Mucosa of rectum (tissue), 2 donors: ENCODE results near the gene CDH15.

Experiments used
- H3K27ac ChIP-seq, 2 donors: one replicate each; pipeline ENCODE4 v1.7.0; 2013; ENCODE audit warnings: inconsistent platforms in 2 of 2, low read depth in 2 of 2, low read length in 2 of 2
- H3K27me3 ChIP-seq, 2 donors: one replicate each; pipeline ENCODE4 v1.7.0; 2013; ENCODE audit warnings: low read length in 2 of 2; ENCODE audit not compliant: control insufficient read depth in 2 of 2, insufficient read depth in 2 of 2
- H3K36me3 ChIP-seq, 2 donors: one replicate each; pipeline ENCODE4 v1.7.0; 2013; ENCODE audit warnings: low read length in 2 of 2; ENCODE audit not compliant: control insufficient read depth in 2 of 2, insufficient read depth in 2 of 2
- H3K4me1 ChIP-seq, 2 donors: one replicate each; pipeline ENCODE4 v1.7.0; 2013; ENCODE audit warnings: low read length in 2 of 2, mild to moderate bottlenecking in 1 of 2; ENCODE audit not compliant: control insufficient read depth in 2 of 2, insufficient read depth in 2 of 2
- H3K4me3 ChIP-seq, 2 donors: one replicate each; pipeline ENCODE4 v1.7.0; 2013; ENCODE audit warnings: low read length in 2 of 2
- H3K9ac ChIP-seq, 2 donors: one replicate each; pipeline ENCODE4 v1.7.0; 2013; ENCODE audit warnings: low read length in 2 of 2, low read depth in 1 of 2, mild to moderate bottlenecking in 1 of 2
- H3K9me3 ChIP-seq, 2 donors: one replicate each; pipeline ENCODE4 v1.7.0; 2013; ENCODE audit warnings: low read length in 2 of 2; ENCODE audit not compliant: control insufficient read depth in 2 of 2
- donor health status: healthy.
- donor health status: Normal muscosa, but diverticular disease.

CDH15 gene, protein sequence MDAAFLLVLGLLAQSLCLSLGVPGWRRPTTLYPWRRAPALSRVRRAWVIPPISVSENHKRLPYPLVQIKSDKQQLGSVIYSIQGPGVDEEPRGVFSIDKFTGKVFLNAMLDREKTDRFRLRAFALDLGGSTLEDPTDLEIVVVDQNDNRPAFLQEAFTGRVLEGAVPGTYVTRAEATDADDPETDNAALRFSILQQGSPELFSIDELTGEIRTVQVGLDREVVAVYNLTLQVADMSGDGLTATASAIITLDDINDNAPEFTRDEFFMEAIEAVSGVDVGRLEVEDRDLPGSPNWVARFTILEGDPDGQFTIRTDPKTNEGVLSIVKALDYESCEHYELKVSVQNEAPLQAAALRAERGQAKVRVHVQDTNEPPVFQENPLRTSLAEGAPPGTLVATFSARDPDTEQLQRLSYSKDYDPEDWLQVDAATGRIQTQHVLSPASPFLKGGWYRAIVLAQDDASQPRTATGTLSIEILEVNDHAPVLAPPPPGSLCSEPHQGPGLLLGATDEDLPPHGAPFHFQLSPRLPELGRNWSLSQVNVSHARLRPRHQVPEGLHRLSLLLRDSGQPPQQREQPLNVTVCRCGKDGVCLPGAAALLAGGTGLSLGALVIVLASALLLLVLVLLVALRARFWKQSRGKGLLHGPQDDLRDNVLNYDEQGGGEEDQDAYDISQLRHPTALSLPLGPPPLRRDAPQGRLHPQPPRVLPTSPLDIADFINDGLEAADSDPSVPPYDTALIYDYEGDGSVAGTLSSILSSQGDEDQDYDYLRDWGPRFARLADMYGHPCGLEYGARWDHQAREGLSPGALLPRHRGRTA

DNA sequence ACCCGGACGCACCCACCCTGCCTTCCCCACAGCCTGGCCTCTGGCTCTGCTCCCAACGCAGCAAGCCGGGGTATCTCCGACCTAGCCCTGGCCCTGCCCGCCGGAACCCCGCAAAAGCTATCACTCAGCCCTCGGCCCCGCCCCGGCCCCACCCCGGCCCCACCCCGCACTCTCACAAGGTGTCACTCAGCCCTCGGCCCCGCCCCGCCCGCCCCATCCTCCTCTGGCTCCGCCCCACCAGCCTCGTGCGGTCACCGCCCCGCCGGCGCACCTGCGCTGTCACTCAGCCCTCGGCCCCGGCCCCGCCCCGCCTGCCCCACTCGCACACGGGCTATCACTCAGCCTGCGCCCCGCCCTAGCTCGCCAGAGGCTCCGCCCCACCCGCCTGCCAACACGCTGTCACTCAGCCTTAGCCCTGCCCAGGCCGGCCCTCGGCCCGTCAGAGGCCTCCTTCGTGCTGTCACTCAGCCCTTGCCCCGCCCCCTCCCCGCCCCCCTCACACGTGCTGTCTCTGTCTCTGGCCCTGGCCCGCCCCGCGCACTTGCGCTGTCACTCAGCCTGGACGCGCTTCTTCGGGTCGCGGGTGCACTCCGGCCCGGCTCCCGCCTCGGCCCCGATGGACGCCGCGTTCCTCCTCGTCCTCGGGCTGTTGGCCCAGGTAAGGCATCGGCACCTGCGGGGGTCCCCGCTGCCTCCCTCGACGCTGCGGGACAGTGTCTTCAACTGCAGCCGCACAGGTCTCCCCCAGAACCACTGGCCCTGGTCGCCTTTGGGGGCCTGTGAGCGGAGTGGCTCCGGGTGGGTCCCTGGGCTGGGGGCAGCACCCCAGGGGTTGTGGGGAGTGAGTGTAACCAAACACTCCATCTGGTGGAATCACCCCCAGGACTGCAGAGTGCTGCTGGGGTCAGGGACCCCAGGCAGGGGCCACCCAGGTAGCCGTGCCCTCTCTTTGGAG is at the start of gene CDH15:
TSS of gene CDH15 (plus strand) at position 533 of the 955 bp plus-strand sequence. CDS start at position 617, 84 bp downstream.
- no peaks in the 10 kb centered on the region for H3K9me3 ChIP-seq
- H3K4me3 ChIP-seq: peak within 1 kb of the TSS; percentile 48 to 56
- no peaks in the 10 kb centered on the region for H3K36me3 ChIP-seq
- peaks cover 13 to 16% of the 10 kb centered on the region in 2 donors for H3K4me1 ChIP-seq
- H3K27me3 ChIP-seq: peaks cover 18 to 23% of the 10 kb centered on the region in 2 donors
- peak within 1 kb of the TSS; percentile 41 to 56 for H3K9ac ChIP-seq
- peak within 1 kb of the TSS in 1 of 2 donors; percentile 16 for H3K27ac ChIP-seq

DNA sequence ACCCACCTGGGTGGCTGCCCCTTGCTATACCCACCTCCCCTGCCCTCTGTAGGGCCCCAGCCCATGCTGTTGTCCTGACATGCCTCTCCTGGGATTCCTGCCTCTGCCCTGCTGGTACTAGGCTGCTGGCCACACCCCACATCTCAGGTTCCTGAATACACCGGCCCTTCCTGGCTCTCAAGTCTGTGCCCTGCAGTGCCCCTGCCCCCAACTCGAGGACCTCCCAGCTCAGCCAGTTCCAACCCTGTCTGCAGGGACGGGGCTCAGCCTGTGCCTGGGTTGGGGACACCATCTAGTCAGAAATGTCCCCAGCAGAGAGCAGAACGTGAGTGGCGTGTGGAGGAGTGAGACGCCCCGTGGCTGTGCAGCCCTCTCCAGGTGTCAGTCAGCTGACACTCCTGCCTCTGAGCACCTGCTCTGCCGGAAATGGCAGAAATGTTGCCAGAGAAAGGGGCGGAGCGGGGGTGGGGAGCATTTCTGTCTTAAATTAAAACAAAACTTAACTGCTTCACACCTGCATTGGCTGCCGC is 49.2 kb upstream of the CDH15 start:
- peaks cover 9 to 13% of the 10 kb centered on the region in 2 donors for H3K4me1 ChIP-seq
- H3K4me3 ChIP-seq: peak overlapping the region in 1 of 2 donors; percentile 31
- H3K9ac ChIP-seq: peak overlapping the region in 1 of 2 donors; percentile 1
- peak overlapping the region; percentile 63 to 83 for H3K27ac ChIP-seq
- no peaks in the 10 kb centered on the region for H3K9me3 ChIP-seq
- H3K36me3 ChIP-seq: peaks cover 33 to 44% of the 10 kb centered on the region in 2 donors
- no peaks in the 10 kb centered on the region for H3K27me3 ChIP-seq

- Histone ChIP-seq H3K9ac (peak overlapping the region in 1 of 2 donors; percentile 1), H3K27ac (peak overlapping the region; percentile 63 to 83), H3K27me3 (no peaks in the 10 kb centered on the region), H3K9me3 (no peaks in the 10 kb centered on the region), H3K4me3 (no peak overlapping the region), H3K4me1 (peaks cover 9 to 13% of the 10 kb centered on the region in 2 donors), H3K36me3 (peaks cover 27 to 42% of the 10 kb centered on the region in 2 donors)
Measured at GRCh38 chr16:89123001-89123830, 48.3 kb upstream of the CDH15 start.

- no peaks in the 10 kb centered on the region for H3K27me3 ChIP-seq
- H3K36me3 ChIP-seq: peaks cover 25 to 37% of the 10 kb centered on the region in 2 donors
- peaks cover 9 to 13% of the 10 kb centered on the region in 2 donors for H3K4me1 ChIP-seq
- H3K4me3 ChIP-seq: no peak overlapping the region
- no peak overlapping the region for H3K9ac ChIP-seq
- no peaks in the 10 kb centered on the region for H3K9me3 ChIP-seq
- no peak overlapping the region for H3K27ac ChIP-seq
Measured at GRCh38 chr16:89123831-89124100, 47.8 kb upstream of the CDH15 start.

DNA sequence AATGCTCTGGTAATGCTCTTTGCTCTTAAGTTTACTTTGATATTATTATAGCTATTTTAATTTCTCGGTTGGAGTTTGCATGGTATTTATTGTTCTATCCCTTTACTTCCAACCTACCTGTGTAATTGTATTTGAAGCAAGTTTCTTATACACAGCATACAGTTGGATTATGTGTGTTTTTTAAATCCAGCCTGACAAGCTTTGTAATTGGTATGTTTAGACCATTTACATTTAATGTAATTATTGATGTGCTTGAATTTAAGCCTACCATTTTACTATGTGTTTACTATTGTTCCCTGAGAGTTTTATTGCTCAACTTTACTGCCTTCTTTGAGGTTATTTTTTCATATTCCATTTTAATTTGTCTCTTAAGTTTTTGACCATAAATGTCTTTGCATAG is 42.2 kb upstream of the CDH15 start:
- no peaks in the 10 kb centered on the region for H3K9me3 ChIP-seq
- peaks cover 20 to 28% of the 10 kb centered on the region in 2 donors for H3K36me3 ChIP-seq
- H3K4me3 ChIP-seq: no peak overlapping the region
- H3K9ac ChIP-seq: no peak overlapping the region
- H3K27ac ChIP-seq: no peak overlapping the region
- no peaks in the 10 kb centered on the region for H3K4me1 ChIP-seq
- H3K27me3 ChIP-seq: no peaks in the 10 kb centered on the region

GRCh38 chr16:89130448-89130847 is 41.1 kb upstream of the CDH15 start:
- no peaks in the 10 kb centered on the region for H3K27me3 ChIP-seq
- no peak overlapping the region for H3K27ac ChIP-seq
- no peaks in the 10 kb centered on the region for H3K9me3 ChIP-seq
- no peak overlapping the region for H3K4me3 ChIP-seq
- peaks cover 19 to 33% of the 10 kb centered on the region in 2 donors for H3K36me3 ChIP-seq
- H3K4me1 ChIP-seq: no peaks in the 10 kb centered on the region
- no peak overlapping the region for H3K9ac ChIP-seq

- Histone ChIP-seq H3K4me3 (no peak overlapping the region), H3K36me3 (peaks cover 19 to 37% of the 10 kb centered on the region in 2 donors), H3K27ac (no peak overlapping the region), H3K4me1 (no peaks in the 10 kb centered on the region), H3K9me3 (no peaks in the 10 kb centered on the region), H3K27me3 (no peaks in the 10 kb centered on the region), H3K9ac (no peak overlapping the region)
Measured at GRCh38 chr16:89131783-89132182, 39.8 kb upstream of the CDH15 start.

DNA sequence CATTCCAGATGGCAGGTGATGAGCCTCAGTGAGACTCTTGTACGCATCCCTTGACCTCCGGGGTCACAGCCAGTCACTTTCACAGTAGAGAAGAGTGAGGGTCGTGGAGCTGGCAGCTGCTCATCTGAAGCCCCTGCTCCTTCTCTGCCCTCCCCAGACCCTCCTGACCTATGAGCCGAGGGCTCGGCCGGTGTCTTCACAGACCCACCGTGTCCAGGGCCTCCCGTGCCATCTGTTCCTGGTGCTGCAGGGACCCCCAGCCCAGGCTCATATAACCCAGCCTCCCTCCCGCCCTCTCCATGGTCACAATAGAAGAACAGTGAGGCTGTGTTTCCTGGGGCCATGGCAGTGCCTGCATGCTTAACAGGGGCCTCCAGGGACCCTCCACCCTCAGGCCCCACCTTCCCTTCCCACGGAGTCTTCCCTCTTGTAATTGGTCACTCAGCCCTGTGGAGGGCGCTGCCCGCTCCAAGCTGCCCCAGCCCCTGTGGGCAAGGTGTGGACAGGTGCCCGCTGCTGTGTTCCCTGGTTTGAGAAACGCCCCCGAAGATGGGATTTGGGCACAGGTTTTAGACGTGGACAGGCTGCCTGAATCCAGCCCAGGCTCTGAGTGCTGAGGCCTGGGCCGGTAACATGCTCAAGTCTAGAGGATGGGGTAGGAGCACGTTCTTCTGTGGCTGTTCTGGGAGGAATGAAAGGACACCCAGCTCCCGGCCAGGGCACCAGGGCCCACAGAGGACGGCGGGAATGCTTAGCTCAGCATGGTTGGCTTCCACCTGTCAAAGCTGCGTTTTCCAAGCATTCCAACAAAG is 39.1 kb upstream of the CDH15 start:
- H3K4me3 ChIP-seq: no peak overlapping the region
- peaks cover 19 to 40% of the 10 kb centered on the region in 2 donors for H3K36me3 ChIP-seq
- H3K27me3 ChIP-seq: no peaks in the 10 kb centered on the region
- no peaks in the 10 kb centered on the region for H3K4me1 ChIP-seq
- no peak overlapping the region for H3K9ac ChIP-seq
- no peaks in the 10 kb centered on the region for H3K9me3 ChIP-seq
- no peak overlapping the region for H3K27ac ChIP-seq
